Measurements from ENCODE around the gene BEST1.

DNA sequence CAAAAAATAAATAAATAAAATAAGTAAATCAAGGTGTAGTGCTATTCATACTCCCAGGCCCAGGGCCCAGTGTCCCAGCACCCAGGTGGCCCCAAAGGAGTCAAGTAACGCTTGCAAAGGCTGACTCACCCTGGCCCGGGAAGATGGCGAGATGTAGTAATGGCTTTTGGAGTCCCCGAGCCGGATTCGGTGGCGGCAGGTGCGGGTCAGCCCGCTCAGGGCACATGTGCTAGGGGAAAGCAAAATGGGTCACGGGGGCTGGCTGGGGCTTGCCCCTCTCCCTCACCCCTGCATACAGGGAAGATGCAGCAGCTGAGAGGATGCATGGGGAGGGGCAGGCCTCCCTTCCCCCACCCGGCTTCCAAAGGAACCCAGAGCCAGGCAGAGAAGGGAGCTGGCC, 47.8 kb upstream of the BEST1 start:
- TF ChIP-seq, protein P1, sequence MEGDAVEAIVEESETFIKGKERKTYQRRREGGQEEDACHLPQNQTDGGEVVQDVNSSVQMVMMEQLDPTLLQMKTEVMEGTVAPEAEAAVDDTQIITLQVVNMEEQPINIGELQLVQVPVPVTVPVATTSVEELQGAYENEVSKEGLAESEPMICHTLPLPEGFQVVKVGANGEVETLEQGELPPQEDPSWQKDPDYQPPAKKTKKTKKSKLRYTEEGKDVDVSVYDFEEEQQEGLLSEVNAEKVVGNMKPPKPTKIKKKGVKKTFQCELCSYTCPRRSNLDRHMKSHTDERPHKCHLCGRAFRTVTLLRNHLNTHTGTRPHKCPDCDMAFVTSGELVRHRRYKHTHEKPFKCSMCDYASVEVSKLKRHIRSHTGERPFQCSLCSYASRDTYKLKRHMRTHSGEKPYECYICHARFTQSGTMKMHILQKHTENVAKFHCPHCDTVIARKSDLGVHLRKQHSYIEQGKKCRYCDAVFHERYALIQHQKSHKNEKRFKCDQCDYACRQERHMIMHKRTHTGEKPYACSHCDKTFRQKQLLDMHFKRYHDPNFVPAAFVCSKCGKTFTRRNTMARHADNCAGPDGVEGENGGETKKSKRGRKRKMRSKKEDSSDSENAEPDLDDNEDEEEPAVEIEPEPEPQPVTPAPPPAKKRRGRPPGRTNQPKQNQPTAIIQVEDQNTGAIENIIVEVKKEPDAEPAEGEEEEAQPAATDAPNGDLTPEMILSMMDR (IDR thresholded peaks at IDR 0.05; ENCODE audit: poor library complexity, severe bottlenecking), result no peak
- TF ChIP-seq POLR2AphosphoS5 (IDR thresholded peaks at IDR 0.05) (no peak), EZH2 (IDR thresholded peaks at IDR 0.05; ENCODE audit: borderline replicate concordance, insufficient read depth, low read length, poor library complexity, severe bottlenecking) (no peak)
